ENCODE results near the gene LAMP2. TPM values are rescaled to one million over a fixed set of nuclear protein-coding genes. Genes with fewer than 3 reads are reported as not detected.

The LAMP2 gene
- total RNA-seq (2022): 101 and 119 TPM in 2 replicates
- percentile 82 among the genes with signal in this experiment for Bru-seq, nascent RNA
- percentile 91 among the genes with signal in this experiment for BruChase-seq, experiment 1, labeled RNA remaining after a 2-hour chase
- percentile 95 among the genes with signal in this experiment for BruChase-seq, experiment 2, labeled RNA remaining after a 6-hour chase
- long read RNA-seq, full-length matches to known transcripts: 607 of 639 reads
- long read RNA-seq, partial matches to known transcripts: 4 of 639 reads
- long read RNA-seq, other reads (novel, unspliced or antisense): 28 of 639 reads

DNA sequence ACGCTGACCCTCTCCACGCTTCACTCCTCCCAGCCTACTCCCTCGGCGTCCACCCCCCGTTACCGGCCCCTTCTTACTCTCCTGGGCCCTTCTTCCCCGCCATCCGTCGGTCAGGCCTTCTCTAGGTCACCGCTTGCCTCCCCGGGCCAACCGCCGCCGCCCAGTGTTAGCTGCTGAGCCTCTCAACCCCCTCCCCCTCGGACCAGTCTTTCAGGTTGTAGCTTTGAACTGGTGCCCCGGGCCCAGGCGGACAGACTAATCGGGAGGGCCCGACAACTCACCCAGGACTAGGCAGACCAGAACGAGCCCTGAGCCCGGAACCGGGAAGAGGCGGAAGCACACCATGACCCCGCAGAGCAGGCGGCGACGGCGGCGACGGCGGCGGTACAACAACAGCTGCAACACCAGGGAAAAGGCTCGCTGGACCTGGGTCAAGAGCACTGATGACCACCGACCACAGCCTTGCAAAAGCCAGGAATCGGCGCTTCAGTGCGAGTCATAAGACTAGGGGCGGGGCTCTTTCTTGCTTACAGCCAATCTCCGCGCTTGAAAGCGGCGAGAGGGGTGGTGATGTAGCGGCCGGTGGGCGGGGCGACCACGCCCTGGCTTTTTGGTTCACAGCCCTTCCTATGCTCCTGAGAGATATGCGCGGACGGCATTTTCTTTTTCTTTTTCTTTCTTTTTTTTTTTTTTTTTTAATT lies at the start of gene LAMP2:
TSS of gene LAMP2 (minus strand) at position 472 of the 701 bp plus-strand sequence. CDS start at position 345, 127 bp downstream.
- TF ChIP-seq, protein P1, sequence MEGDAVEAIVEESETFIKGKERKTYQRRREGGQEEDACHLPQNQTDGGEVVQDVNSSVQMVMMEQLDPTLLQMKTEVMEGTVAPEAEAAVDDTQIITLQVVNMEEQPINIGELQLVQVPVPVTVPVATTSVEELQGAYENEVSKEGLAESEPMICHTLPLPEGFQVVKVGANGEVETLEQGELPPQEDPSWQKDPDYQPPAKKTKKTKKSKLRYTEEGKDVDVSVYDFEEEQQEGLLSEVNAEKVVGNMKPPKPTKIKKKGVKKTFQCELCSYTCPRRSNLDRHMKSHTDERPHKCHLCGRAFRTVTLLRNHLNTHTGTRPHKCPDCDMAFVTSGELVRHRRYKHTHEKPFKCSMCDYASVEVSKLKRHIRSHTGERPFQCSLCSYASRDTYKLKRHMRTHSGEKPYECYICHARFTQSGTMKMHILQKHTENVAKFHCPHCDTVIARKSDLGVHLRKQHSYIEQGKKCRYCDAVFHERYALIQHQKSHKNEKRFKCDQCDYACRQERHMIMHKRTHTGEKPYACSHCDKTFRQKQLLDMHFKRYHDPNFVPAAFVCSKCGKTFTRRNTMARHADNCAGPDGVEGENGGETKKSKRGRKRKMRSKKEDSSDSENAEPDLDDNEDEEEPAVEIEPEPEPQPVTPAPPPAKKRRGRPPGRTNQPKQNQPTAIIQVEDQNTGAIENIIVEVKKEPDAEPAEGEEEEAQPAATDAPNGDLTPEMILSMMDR (IDR thresholded peaks at IDR 0.05; ENCODE audit: insufficient read depth in 1 of 2, low read depth in 1 of 2, low read length in 1 of 2, severe bottlenecking in 1 of 2, unreplicated experiment in 1 of 2): no peak
- no peaks in the 10 kb centered on the region for H3K9me3 ChIP-seq
- Mint-ChIP-seq H3K27ac (ENCODE audit: unreplicated experiment) (peak within 1 kb of the TSS; percentile 93), H3K27me3 (ENCODE audit: insufficient read depth, unreplicated experiment) (peaks cover 1% of the 10 kb centered on the region), H3K36me3 (ENCODE audit: insufficient read depth, unreplicated experiment) (peaks cover 10% of the 10 kb centered on the region), H3K4me1 (ENCODE audit: low read depth, unreplicated experiment) (no peaks in the 10 kb centered on the region), H3K4me3 (ENCODE audit: unreplicated experiment) (peak within 1 kb of the TSS; percentile 95), H3K9me3 (ENCODE audit: unreplicated experiment) (no peaks in the 10 kb centered on the region)
- peak; percentile 89 to 90 for DNase-seq
- ChIA-PET CTCF (interaction anchor here (0.7 to 1.8 kb wide), 2 partner anchors 17 kb away, joined by 3 to 6 read pairs; no protein-coding TSS in a partner anchor), POLR2A (interaction anchor here (0.5 to 1.8 kb wide), 3 partner anchors 17 to 778 kb away, joined by 3 to 13 read pairs (median 3); no protein-coding TSS in a partner anchor)
- H3K27me3 ChIP-seq (replicated peaks; ENCODE audit: control insufficient read depth, insufficient read depth, low read length): no peaks in the 10 kb centered on the region
- H3K4me1 ChIP-seq: peaks cover 5% of the 10 kb centered on the region; the same call in 1 of the 2 replicates
- H3K4me3 ChIP-seq (ENCODE audit: low read depth, low read length): peak within 1 kb of the TSS; percentile 67
- H3K36me3 ChIP-seq (ENCODE audit: control insufficient read depth, insufficient read depth, low read length): no peaks in the 10 kb centered on the region
- BruUV-seq (replicated peaks): TSS peak; percentile 53
- intact Hi-C loops (cut with micrococcal nuclease; ENCODE audit: unreplicated experiment): loop anchor here (1.0 to 5.0 kb wide), 3 partner anchors 16 to 217 kb away; partner anchors contain the start of gene ZBTB33

- H3K27me3 ChIP-seq (replicated peaks; ENCODE audit: control insufficient read depth, insufficient read depth, low read length): no peaks in the 10 kb centered on the region
- Mint-ChIP-seq H3K36me3 (ENCODE audit: insufficient read depth, unreplicated experiment) (peaks cover 3% of the 10 kb centered on the region), H3K9me3 (ENCODE audit: unreplicated experiment) (no peaks in the 10 kb centered on the region), H3K27ac (ENCODE audit: unreplicated experiment) (no peak overlapping the region), H3K4me1 (ENCODE audit: low read depth, unreplicated experiment) (peaks cover 6% of the 10 kb centered on the region), H3K4me3 (ENCODE audit: unreplicated experiment) (no peak overlapping the region), H3K27me3 (ENCODE audit: insufficient read depth, unreplicated experiment) (no peaks in the 10 kb centered on the region)
- no peaks in the 10 kb centered on the region for H3K36me3 ChIP-seq (ENCODE audit: control insufficient read depth, insufficient read depth, low read length)
- intact Hi-C loops (cut with micrococcal nuclease; ENCODE audit: unreplicated experiment): no loop called here
- ChIA-PET CTCF (no interaction called here), POLR2A (no interaction called here)
- H3K4me3 ChIP-seq (ENCODE audit: low read depth, low read length): no peak overlapping the region
- no peak for DNase-seq
- no peaks in the 10 kb centered on the region for H3K9me3 ChIP-seq
- H3K4me1 ChIP-seq: peaks cover 18% of the 10 kb centered on the region
- no TSS peak for BruUV-seq (replicated peaks)
- TF ChIP-seq, protein P1 (IDR thresholded peaks at IDR 0.05; ENCODE audit: insufficient read depth in 1 of 2, low read depth in 1 of 2, low read length in 1 of 2, severe bottlenecking in 1 of 2, unreplicated experiment in 1 of 2): no peak
Measured at GRCh38 chrX:120517936-120518335, 48.8 kb upstream of the LAMP2 start.

- Mint-ChIP-seq H3K4me3 (ENCODE audit: unreplicated experiment) (no peak overlapping the region), H3K36me3 (ENCODE audit: insufficient read depth, unreplicated experiment) (no peaks in the 10 kb centered on the region), H3K27me3 (ENCODE audit: insufficient read depth, unreplicated experiment) (no peaks in the 10 kb centered on the region), H3K27ac (ENCODE audit: unreplicated experiment) (no peak overlapping the region), H3K9me3 (ENCODE audit: unreplicated experiment) (no peaks in the 10 kb centered on the region), H3K4me1 (ENCODE audit: low read depth, unreplicated experiment) (peaks cover 6% of the 10 kb centered on the region)
- Histone ChIP-seq H3K27me3 (replicated peaks; ENCODE audit: control insufficient read depth, insufficient read depth, low read length) (no peaks in the 10 kb centered on the region), H3K4me1 (peaks cover 28% of the 10 kb centered on the region), H3K4me3 (ENCODE audit: low read depth, low read length) (no peak overlapping the region), H3K36me3 (ENCODE audit: control insufficient read depth, insufficient read depth, low read length) (no peaks in the 10 kb centered on the region), H3K9me3 (no peaks in the 10 kb centered on the region)
- ChIA-PET POLR2A (no interaction called here), CTCF (no interaction called here)
- TF ChIP-seq, protein P1 (IDR thresholded peaks at IDR 0.05; ENCODE audit: insufficient read depth in 1 of 2, low read depth in 1 of 2, low read length in 1 of 2, severe bottlenecking in 1 of 2, unreplicated experiment in 1 of 2): peak in 1 of 2 experiments; percentile 55
- peak in 1 of 2 experiments; percentile 14 for DNase-seq
- no TSS peak for BruUV-seq (replicated peaks)
- intact Hi-C loops (cut with micrococcal nuclease; ENCODE audit: unreplicated experiment): loop anchor here (1.0 to 5.0 kb wide), 4 partner anchors 48 to 258 kb away; partner anchors contain the start of genes CUL4B and MCTS1
Measured at GRCh38 chrX:120514236-120514635, 45.1 kb upstream of the LAMP2 start.
